Measurements from ENCODE around the gene KIAA1671.

DNA sequence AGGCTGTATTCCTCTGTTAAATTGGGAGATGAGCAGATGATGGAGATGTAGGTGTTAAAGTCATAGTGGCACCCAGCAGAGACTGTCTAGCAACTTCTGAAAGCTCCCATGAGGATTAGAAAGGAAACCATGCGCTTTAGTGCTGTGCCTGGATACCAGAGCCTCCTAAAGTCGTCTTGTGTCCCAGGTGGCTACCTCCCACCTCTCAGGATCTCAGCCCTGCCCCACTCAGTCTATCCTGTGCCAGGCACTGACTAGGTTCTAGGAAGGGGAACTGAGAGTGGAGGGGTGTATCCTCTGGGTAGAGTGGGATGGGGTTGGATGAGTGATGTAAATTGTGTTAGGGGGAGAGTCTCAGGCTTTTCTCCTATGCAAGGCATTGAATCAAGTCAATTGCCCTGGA lies 60.2 kb downstream of the KIAA1671 start:
- no peak for TF ChIP-seq HOXA7 (CRISPR knock-in tag; IDR thresholded peaks at IDR 0.05)
- TF ChIP-seq, protein P1, sequence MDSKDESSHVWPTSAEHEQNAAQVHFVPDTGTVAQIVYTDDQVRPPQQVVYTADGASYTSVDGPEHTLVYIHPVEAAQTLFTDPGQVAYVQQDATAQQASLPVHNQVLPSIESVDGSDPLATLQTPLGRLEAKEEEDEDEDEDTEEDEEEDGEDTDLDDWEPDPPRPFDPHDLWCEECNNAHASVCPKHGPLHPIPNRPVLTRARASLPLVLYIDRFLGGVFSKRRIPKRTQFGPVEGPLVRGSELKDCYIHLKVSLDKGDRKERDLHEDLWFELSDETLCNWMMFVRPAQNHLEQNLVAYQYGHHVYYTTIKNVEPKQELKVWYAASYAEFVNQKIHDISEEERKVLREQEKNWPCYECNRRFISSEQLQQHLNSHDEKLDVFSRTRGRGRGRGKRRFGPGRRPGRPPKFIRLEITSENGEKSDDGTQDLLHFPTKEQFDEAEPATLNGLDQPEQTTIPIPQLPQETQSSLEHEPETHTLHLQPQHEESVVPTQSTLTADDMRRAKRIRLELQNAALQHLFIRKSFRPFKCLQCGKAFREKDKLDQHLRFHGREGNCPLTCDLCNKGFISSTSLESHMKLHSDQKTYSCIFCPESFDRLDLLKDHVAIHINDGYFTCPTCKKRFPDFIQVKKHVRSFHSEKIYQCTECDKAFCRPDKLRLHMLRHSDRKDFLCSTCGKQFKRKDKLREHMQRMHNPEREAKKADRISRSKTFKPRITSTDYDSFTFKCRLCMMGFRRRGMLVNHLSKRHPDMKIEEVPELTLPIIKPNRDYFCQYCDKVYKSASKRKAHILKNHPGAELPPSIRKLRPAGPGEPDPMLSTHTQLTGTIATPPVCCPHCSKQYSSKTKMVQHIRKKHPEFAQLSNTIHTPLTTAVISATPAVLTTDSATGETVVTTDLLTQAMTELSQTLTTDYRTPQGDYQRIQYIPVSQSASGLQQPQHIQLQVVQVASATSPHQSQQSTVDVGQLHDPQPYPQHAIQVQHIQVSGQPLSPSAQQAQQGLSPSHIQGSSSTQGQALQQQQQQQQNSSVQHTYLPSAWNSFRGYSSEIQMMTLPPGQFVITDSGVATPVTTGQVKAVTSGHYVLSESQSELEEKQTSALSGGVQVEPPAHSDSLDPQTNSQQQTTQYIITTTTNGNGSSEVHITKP (CRISPR knock-in tag; IDR thresholded peaks at IDR 0.05; ENCODE audit: low read depth): no peak
- no peak for TF ChIP-seq ZNF335 (CRISPR knock-in tag; IDR thresholded peaks at IDR 0.05)
- TF ChIP-seq, protein P2, sequence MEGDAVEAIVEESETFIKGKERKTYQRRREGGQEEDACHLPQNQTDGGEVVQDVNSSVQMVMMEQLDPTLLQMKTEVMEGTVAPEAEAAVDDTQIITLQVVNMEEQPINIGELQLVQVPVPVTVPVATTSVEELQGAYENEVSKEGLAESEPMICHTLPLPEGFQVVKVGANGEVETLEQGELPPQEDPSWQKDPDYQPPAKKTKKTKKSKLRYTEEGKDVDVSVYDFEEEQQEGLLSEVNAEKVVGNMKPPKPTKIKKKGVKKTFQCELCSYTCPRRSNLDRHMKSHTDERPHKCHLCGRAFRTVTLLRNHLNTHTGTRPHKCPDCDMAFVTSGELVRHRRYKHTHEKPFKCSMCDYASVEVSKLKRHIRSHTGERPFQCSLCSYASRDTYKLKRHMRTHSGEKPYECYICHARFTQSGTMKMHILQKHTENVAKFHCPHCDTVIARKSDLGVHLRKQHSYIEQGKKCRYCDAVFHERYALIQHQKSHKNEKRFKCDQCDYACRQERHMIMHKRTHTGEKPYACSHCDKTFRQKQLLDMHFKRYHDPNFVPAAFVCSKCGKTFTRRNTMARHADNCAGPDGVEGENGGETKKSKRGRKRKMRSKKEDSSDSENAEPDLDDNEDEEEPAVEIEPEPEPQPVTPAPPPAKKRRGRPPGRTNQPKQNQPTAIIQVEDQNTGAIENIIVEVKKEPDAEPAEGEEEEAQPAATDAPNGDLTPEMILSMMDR (CRISPR knock-in tag; IDR thresholded peaks at IDR 0.05): no peak
- TF ChIP-seq ZNF850 (CRISPR knock-in tag; conservative IDR thresholded peaks at IDR 0.05): no peak
- TF ChIP-seq ZNF383 (CRISPR knock-in tag; IDR thresholded peaks at IDR 0.05; ENCODE audit: borderline replicate concordance): no peak
- no peak for TF ChIP-seq ARID2 (CRISPR knock-in tag; IDR thresholded peaks at IDR 0.05; ENCODE audit: borderline replicate concordance)
- no peak for TF ChIP-seq PATZ1 (CRISPR knock-in tag; IDR thresholded peaks at IDR 0.05)
- no peak for TF ChIP-seq ZNF235 (CRISPR knock-in tag; IDR thresholded peaks at IDR 0.05; ENCODE audit: borderline replicate concordance)
- TF ChIP-seq RNF2 (conservative IDR thresholded peaks at IDR 0.05; ENCODE audit: low read depth): no peak
- no peak for TF ChIP-seq ZNF547 (CRISPR knock-in tag; IDR thresholded peaks at IDR 0.05)
- no peak for TF ChIP-seq KDM3A (CRISPR knock-in tag; IDR thresholded peaks at IDR 0.05; ENCODE audit: low read depth)
- TF ChIP-seq ZNF556 (CRISPR knock-in tag; IDR thresholded peaks at IDR 0.05; ENCODE audit: borderline replicate concordance): no peak
- no peak for TF ChIP-seq ZNF792 (CRISPR knock-in tag; IDR thresholded peaks at IDR 0.05)
